NCI-H748 (cell line): ENCODE data around the gene GAB3.
"Not testable (repeated sequence)": the region's sequence is repeated elsewhere in the genome, so short reads cannot be mapped to it uniquely, and the experiment has no call there.

Source experiments
- DNase-seq: peaks from one replicate; lab custom pipeline; 2025; ENCODE audit not compliant: unreplicated experiment; lab: John Stamatoyannopoulos, UW

GAB3 gene

DNA sequence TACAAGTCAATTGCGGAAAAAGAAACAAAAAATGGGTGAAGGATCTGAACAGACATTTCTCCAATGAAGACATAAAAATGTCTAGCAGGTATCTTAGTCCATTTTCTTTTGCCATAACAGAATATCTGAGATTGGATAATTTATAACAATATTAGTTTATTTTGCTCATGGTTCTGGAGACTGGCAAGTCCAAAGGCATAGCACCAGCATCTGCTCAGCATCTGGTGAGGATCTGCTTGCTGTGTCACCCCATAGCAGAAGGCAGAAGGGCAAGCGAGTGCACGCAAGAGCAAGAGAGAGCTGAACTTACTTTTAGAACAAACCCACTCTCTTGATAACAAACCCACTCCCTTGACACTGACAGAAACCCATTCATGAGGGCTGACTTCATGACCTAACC lies 29.7 kb downstream of the GAB3 start:
- DNase-seq: no peak

DNA sequence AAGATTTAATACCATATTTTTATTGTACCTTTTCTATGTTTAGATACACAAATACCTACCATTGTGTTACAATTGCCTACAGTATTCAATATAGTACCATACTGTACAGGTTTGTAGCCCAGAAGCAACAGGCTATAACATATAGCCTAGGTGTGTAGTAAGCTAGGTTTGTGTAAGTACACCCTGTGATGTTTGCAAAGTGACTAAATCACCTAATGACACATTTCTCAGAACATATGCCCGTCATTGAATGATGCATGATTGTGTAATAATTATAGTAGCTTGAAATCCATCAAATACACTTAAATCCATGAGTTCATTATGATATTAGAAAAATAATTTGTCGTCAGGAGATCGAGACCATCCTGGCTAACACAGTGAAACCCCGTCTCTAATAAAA lies 30.8 kb downstream of the GAB3 start:
- no peak for DNase-seq

DNA sequence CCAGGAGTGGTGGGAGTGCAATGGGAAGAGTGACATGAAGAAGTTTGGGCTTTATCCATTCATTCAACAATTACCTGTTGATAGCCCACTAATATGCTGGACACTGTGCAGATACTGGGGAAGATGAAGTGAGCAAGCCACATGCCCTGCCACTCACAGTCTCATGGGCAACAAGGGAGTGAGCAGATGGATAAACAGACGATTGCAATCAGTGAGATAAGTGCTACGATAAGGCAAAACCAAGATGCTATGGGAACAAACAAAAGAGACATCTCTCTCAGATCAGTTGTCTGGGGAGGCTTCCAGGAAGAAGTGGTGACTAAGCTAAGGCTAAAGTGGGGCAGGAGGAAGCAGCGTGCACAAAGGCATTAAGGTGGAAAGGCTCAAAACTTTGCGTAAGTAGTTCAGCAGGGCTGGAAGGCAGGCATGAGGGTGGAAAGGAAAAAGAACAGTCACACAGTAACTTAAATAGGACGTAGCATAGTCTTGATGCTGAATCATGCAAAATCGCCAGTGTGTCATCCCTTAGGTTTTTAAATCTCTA lies 31.7 kb downstream of the GAB3 start:
- DNase-seq: no peak

DNA sequence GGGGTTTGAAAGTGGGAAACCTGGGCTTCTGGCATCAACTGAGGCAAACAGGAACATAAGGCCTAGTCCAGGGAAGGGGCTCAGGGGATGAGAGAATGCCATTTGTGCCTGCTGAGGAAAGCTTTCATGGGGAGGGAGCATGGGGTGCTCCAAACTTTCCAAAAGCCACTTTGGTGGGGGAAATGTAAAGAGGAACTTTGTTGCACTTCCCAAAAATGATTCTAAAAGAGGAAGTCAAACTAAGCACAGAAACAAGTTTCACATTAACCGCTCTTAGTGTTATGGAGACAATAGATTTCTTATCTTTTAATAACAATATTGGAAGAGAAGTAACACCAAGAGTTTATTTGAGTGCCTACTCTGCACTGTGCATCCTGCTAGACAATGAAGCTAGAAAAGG lies 32.3 kb downstream of the GAB3 start:
- DNase-seq: no peak

DNA sequence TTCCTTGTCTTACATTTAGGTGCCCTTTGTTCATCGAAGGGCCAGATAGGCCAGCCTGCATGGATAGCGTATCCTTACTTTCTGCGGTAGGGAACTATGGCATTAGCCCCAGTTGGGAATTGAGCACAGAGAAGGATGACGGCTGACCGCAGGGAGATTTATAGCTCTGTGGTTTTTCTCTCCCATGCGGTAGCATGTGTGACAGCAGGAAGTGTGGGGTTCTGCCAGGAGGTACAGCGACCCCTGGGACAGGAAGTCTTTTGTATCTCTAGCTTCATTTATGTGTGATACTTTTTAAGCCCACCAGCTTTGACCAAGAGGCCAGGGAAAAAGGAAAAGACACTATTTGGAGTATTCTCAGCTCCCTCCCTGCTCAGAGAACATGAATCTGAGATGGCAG lies 33.1 kb downstream of the GAB3 start:
- DNase-seq: peak; percentile 6

DNA sequence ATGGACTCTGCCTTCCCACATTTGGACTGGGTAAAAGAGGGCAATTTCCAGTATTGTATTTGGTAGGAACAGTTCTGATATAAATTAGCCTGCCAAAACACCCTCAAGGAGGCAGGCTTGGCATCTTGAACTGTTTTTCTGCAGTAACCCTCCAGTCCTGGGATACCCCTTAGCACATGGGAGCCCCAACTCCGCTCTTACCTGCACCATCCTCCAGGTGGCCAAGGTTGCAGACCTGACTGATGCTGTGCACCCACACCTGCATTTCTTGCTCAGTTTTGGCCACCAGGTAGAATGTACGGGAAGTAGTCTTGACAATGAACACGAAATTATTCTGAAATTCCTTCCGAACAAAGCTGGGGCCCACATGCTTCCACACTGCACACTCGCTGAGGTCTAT lies 35.1 kb downstream of the GAB3 start:
- no peak for DNase-seq

DNA sequence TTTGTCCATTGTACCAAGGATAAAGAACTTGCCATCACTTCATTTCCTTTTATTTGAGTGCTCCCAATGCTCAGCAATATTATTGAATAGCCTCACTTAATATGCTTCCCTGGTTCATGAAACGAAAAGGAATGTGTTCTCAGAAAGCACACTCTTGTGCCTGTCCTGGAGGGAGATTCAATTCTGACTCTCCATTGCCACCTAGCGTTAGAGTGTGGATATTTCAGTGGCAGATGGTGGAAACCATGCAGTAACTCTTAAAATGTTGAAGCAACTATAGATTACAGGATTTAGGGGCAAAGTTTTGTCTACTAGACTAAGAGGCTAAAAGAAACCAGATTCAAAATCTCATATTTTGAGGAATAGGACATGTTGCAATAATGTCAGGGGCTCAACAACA lies 36.0 kb downstream of the GAB3 start:
- peak; percentile 38 for DNase-seq

DNA sequence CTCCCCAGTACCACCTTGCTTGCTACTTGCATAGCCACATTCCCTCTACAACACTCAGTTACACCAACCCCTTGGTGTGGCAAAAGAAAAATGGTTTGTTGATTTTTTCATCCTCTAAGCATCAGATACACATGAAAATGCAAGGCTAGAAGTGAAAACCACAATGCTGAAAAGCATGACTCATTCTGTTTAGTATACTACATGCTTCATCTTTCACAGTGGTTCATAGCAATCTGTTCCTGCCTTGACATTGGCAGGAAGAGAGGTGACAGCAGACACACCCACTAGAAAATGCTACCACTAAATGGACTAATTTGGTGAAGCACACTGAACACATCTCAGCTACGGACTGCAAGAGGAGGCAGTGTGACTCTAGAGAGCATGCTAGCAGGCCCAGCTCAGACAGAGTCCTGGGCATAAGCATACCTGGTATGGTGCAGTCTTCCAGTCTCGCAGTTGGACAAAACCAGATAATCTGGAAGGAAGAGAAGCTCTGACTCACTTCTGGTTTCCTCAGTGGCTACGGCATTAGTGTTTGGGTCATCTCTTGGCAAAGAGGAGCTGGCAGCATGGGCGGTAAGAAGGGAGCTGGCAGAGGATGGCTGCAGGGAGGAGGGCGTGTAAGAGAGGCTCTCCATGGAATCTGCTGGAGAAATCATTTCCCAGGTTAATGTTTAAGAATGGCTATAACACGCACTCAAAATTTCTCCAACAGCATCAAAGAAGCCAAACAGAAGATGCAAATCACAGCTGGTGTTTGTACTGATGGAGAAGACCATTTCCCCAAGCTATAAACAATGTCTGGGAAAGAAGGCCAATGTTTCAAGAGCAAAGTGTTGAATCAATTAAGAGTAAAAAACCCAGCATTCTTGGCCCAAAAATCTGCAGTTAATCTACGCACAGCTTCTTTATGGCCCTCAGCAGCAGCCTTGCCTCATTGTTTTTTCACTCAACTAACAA lies 37.8 kb downstream of the GAB3 start:
- no peak for DNase-seq

DNA sequence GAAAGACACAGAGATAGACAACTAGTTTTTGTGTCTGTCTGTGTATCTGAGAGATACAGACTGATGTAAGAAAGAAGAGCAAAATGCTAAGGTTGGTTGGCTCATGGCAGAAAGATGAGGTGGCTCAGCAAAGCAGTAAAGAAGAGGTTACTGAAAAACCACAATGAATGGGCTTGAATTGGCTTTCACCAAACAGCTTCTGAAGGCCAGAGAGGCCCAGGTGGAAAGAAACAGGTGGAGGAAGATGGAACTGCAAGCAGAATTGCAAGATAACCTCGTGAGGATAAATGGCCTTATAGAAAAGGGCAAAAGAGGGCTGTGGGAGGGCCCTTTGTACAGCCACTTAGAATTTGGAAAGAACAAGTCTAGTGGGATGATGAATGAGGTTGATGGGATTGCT lies 39.6 kb downstream of the GAB3 start:
- no peak for DNase-seq

DNA sequence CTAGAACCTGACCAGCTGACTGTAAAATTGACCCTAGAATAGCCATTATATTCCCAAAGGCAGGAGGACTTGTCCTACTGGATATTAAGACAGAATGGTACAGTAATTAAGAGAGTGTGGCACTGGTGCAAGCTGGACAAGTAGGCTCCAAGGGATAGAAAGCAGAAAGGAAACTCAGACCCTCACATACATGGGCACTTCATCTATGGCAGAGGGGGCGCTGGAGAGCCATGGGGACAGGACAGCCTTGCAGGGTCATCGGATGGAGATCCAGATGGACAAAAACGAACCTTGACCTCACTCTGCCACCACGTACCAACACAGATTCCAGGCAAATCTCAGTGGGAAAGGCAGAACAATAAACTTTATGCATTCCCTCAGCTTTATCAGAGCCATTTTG lies 40.6 kb downstream of the GAB3 start:
- DNase-seq: no peak

DNA sequence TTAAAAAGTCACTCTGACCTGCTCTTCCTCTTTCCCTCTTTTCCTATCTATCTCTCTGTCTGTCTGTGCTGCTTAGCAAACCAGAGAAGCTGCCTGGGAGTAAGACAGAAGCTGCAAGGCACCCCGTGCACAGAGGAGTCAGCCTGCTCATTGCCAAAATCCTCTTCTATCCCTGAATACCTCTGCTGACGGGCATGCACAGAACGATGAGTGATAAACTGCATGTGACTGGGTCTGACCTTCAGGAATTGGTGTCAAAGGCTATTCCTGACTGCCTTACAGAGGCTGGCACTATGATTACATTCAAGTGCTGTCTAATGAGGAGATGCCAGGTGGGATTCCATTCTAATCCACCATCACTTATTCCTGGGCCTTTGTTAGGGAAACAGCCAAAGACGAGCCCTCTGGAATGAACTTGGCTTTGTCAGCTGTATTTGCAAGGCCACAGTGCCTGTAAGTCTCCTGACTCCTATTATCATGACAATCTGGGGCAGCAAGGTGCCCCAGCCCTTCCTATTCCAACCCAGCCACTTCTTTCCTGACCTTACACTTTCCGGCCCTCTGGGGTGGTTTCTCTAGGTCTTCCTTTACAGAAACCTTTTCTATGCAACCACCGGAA lies 52.1 kb downstream of the GAB3 start:
- no peak for DNase-seq

DNA sequence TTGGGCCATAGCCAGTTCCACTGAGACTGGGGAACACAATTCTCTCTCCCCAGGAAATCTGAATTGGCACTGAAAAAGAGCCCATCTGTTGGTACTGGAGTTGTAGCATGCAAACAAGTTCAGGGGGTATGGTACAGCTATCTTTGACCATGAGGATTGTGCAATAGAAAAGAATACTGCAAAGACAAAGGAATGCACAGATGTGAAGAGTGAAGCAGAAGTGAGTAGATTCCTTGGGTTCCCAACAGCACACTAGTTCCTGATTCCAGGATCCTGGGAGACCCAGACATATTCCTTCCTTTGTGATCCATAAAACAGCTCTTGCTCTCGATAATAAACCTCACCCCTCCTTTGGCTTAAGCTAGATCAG lies 54.2 kb downstream of the GAB3 start:
- no peak for DNase-seq

DNA sequence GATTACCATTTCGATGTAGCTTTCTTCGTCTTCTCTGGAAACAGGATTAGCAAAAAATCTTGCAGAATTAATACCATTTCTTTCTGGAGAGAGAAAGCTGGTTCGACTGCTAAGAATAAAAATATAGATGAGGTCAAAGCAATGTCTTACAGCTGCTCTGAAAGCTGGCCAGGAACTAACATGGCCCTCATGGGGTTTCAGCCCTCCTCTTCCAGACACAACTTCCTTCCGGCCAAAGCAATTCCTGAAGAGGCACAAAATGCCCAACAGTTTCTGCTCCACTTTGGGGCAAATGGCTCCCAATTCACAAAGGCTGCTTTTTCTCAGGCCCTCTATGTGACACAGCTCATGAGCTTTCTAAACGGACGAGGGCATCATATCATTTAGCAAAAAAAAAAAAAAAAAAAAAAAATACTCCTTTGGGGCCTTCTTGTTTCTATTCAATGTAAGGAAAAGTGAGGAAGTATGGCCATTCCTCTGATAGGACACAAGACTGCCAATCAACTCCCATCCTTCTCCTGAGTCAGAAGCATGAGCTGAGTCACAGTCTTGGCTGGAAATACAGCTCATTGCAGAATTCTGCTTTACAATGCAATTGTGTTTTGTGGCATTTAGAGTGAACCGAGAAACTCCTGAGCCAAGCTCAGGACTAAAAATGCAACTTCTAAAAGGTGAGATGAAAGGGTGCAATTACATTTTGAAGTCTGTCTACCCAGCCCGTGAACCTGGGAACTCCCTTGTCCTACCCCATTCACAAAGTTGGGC lies 54.8 kb downstream of the GAB3 start:
- no peak for DNase-seq

DNA sequence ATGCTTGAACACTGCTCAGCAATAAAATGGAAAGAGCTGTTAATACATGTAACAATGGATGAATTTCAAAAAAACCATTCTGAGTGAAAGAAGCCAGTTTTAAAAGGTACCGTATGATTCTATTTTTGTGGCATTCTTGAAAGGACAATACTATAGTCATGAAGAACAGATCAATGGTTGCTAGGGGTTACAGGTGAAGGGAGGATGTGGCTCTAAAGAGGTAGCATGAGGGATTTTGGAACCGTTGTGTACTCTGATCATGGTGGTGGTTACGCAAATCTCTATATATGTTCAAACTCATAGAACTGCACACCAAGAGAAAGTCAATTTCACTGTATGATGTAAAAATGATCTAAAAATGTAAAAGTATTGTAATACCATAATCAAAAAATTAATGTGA lies 57.5 kb downstream of the GAB3 start:
- DNase-seq: no peak

DNA sequence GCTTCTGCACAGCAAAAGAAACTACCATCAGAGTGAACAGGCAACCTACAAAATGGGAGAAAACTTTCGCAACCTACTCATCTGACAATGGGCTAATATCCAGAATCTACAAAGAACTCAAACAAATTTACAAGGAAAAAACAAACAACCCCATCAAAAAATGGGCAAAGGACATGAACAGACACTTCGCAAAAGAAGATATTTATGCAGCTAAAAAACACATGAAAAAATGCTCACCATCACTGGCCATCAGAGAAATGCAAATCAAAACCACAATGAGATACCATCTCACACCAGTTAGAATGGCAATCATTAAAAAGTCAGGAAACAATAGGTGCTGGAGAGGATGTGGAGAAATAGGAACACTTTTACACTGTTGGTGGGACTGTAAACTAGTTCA lies 60.4 kb downstream of the GAB3 start:
- DNase-seq: not testable (repeated sequence)

DNA sequence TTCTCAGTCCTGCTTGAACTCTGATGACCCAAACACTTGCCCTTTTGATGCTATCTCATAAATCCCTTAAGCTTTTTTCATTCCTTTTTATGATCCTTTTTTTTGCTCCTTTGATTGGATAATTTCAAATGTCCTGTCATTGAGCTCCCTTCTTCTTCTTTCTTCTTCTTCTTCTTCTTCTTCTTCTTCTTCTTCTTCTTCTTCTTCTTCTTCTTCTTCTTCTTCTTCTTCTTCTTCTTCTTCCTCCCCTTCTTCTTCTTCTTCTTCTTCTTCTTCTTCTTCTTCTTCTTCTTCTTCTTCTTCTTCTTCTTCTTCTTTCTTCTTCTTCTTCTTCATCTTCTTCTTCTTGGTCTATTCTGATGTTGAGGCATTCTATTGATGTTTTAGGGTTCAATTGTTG lies 78.8 kb downstream of the GAB3 start:
- DNase-seq: not testable (repeated sequence)

DNA sequence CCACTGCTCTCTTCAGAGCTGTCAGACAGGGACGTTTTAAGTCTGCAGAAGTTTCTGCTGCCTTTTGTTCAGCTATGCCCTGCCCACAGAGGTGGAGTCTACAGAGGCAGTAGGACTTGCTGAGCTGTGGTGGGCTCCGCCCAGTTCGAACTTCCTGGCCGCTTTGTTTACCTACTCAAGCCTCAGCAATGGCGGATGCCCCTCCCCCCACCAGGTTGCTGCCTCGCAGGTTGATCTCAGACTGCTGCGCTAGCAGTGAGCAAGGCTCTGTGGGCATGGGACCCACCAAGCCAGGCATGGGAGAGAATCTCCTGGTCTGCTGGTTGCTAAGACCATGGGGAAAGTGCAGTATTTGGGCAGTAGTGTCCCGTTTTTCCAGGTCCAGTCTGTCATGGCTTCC lies 80.0 kb downstream of the GAB3 start:
- DNase-seq: peak; percentile 31

DNA sequence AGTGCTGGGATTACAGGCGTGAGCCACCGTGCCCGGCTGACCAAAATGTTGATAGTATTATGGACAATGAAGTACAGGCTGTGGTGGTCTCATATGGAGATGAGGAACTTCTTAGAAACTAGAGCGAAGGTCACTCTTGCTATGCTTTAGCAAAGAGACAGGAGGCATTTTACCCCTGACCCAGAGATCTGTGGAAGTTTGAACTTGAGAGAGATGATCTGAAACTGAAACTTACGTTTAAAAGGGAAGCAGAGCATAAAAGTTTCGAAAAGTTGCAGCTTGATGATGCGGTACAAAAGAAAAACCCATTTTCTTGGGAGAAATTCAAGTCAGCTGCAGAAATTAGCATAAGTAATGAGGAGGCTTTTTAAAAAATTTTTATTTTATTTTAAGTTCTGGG lies 89.0 kb downstream of the GAB3 start:
- DNase-seq: no peak

DNA sequence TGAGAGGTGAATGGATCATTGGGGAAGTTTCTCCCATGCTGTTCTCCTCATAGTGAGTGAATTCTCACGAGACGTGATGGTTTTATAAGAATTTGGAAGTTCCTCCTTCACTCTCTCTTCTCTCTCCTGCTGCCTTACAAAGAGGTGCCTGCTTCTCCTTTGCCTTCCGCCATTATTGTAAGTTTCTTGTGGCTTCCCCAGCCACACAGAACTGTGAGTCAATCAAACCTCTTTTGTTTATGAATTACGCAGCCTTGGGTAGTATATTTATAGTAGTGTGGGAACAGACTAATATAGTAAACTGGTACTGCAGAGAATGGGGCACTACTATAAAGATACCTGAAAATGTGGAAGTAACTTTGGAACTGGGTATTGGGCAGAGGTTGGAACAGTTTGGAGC lies 89.7 kb downstream of the GAB3 start:
- no peak for DNase-seq

DNA sequence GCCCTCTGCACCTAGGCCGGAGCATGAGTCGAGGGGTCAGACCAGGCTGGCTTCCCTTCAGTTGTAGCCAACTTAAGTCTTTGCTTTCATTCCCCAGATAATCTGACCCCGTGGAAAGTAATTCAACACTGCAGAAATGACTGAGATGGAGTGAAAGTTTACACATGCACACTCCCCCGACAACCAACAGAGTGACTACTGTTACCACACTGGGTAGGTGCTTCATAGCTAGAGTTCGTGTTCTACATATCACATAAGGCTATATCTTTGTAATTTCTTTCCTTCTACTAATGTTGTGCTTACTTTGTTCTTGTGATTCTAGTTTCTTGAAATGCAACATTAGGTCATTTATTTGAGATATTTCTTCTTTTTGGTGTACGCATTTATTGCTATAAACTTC lies 90.3 kb downstream of the GAB3 start:
- no peak for DNase-seq

DNA sequence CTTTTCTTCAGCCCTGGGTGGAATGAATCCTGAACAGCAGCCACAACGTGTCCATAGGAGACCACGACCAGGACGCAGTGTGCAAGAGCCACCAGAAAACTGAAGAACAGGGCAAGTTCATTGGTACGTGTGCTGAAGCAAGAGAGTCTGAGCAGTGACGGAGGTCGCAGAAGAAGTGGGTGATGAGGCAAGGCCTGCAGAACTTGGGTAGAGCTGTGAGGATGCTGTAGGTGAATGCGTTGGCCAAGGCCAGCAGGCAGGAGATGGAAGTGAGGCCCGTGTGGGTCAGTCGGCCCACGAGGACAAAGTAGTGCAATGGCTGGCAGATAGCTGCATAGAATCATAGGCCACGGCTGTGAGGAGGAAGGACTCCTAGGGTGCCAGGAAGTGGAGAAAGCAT lies 91.9 kb downstream of the GAB3 start:
- no peak for DNase-seq

DNA sequence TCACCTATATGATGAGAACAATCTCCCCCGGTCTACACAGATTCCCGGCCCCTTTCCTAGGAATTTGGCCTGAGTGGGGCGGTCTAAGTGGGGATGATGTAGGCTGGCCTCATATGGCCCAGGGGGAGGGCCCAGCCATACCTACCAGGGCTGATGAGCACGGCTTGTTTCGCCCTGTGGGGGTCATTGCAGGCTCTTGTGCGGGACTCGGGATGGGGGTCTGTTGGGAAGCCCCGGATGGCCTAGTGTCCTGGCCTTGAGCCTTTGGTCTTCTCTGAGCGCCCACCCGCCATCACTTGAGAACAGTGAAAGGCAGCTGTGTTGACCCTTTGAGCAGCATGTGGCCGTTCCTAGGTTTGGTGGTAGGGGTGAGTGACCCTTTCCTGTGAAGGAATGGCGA lies 92.7 kb downstream of the GAB3 start:
- DNase-seq: no peak
